ENCODE results near the gene NUP160. TPM values are rescaled to one million over a fixed set of nuclear protein-coding genes. Genes with fewer than 3 reads are reported as not detected.

Gene NUP160
- total and polyA plus RNA-seq, 10 of the 15 experiments (the other 5 are each of a cell fraction or from before 2014, with no cell fraction given), result 24.0 to 87.6 (median 54.6) TPM

DNA sequence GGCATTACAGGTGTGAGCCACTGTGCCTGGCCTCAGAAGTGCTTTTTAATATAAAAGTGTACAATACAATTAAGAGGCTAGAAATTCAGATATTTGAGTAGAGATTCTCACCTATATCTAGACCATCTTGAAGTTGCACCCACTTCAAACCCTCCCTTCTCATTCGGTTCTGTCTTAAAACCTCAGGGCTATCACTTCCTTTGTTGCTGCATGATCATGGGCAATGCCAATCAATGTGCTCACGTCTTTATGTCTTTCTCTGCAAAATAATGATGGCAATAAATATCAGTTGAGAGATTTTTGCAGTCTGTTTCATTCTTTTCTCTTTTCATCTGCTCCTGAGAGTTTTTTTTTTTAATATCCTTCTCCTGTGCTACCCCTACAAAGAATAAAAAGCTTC, 9.3 kb upstream of the NUP160 start (continued):
- peak; percentile 71 for TF ChIP-seq PKNOX1 (IDR thresholded peaks at IDR 0.05)
- no peak for TF ChIP-seq MEF2B (IDR thresholded peaks at IDR 0.05; ENCODE audit: partially characterized antibody, poor library complexity, severe bottlenecking)
- no peak for TF ChIP-seq SREBF2 (IDR thresholded peaks at IDR 0.05; ENCODE audit: low read length)
- TF ChIP-seq SUZ12 (IDR thresholded peaks at IDR 0.05; ENCODE audit: unreplicated experiment), result no peak
- TF ChIP-seq IKZF2 (IDR thresholded peaks at IDR 0.05), result no peak

DNA sequence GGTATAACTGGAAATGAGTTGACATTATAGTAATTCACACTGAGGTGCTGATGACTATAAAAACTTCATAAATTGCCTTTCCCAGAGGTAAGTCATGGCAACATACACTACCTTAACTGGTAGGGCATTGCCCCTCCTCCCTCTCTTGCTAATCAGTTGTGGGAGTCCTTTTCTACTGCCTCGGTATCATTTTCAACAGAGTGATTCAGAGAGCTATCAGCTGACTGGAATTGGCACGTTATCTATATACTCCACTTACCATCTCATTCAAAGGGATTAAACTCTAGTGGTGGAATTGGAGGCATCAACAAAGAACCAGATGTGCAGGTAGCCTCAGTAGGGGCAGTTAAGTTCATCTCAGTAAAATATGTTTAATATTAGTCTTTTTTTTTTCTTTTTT, 8.0 kb upstream of the NUP160 start:
- H2AFZ ChIP-seq (ENCODE audit: control insufficient read depth, low read depth, low read length), result no peak overlapping the region
- H3K79me2 ChIP-seq (ENCODE audit: control insufficient read depth, insufficient read depth, low read length), result no peaks in the 10 kb centered on the region
- no peaks in the 10 kb centered on the region for H4K20me1 ChIP-seq (ENCODE audit: control insufficient read depth, insufficient read depth)
- no peak overlapping the region for H3K9ac ChIP-seq (ENCODE audit: control insufficient read depth, insufficient read depth, low read length)
- TF ChIP-seq BHLHE40 (IDR thresholded peaks at IDR 0.05; ENCODE audit: borderline replicate concordance in 1 of 2, low read depth in 2 of 2, low read length in 1 of 2) (peak in 1 of 2 experiments; percentile 6; a peak in 1 of 4 replicates), TARDBP (IDR thresholded peaks at IDR 0.05; ENCODE audit: borderline replicate concordance) (no peak)
- ATAC-seq, result peak; percentile 33
- FAIRE-seq, result no peak
- no peaks in the 10 kb centered on the region for H3K9me3 ChIP-seq (replicated peaks; ENCODE audit: control insufficient read depth, insufficient read depth, low read length)
- peak overlapping the region; percentile 34; the same call in 1 of the 2 replicates for H3K27ac ChIP-seq (ENCODE audit: control insufficient read depth, insufficient read depth)
- no peak overlapping the region for H3K4me3 ChIP-seq
- intact Hi-C loops (cut with micrococcal nuclease; ENCODE audit: unreplicated experiment), result loop anchor here (5.0 to 10.0 kb wide), 4 partner anchors 61 to 481 kb away; partner anchors contain the start of genes SLC39A13 and SPI1
- DNase-seq (ENCODE audit: low read depth, low spot score), result no peak
- CTCF ChIA-PET, result interaction anchor here (0.9 to 1.0 kb wide), 2 partner anchors 9 to 71 kb away, joined by 3 to 4 read pairs; no protein-coding TSS in a partner anchor
- H3K4me1 ChIP-seq (ENCODE audit: control insufficient read depth, insufficient read depth, low read length), result peaks cover 63% of the 10 kb centered on the region
- no peak overlapping the region for H3K4me2 ChIP-seq (ENCODE audit: control insufficient read depth, insufficient read depth)
- in situ Hi-C loops (cut with MboI), result no loop called here
- BruUV-seq (replicated peaks), result no TSS peak
- SMC1A ChIA-PET (ENCODE audit: uncharacterized antibody, unreplicated experiment), result interaction anchor here (1.0 to 3.8 kb wide), 4 partner anchors 16 to 252 kb away, joined by 3 to 26 read pairs (median 4); no protein-coding TSS in a partner anchor
- H3K27me3 ChIP-seq (replicated peaks in 1 of 2; ENCODE audit: control insufficient read depth in 2 of 2, insufficient read depth in 2 of 2, low read length in 1 of 2), result no peaks in the 10 kb centered on the region
- no peaks in the 10 kb centered on the region for H3K36me3 ChIP-seq (ENCODE audit: control insufficient read depth in 2 of 2, insufficient read depth in 2 of 2, low read length in 1 of 2)
- RAD21 ChIA-PET (ENCODE audit: unreplicated experiment), result interaction anchor here (1.0 to 4.0 kb wide), 2 partner anchors 76 to 252 kb away, joined by 3 to 25 read pairs; no protein-coding TSS in a partner anchor
- WGBS (ENCODE audit: insufficient coverage, insufficient replicate concordance, low lambda C conversion rate, missing lambda C conversion rate), result 0% methylated on average over 2 of the region's 2 CpGs
- POLR2A ChIA-PET, result interaction anchor here (0.6 to 2.3 kb wide), 3 partner anchors 9 to 142 kb away, joined by 3 to 20 read pairs (median 3); no protein-coding TSS in a partner anchor

Measured in GM12878 (cell line).